ENCODE results near the gene GATM. TPM values are rescaled to one million over a fixed set of nuclear protein-coding genes. Genes with fewer than 3 reads are reported as not detected.

Gene GATM
- total RNA-seq, 1 experiment from 2014 or later, result 10.7 TPM

- H3K9me3 Mint-ChIP-seq, result no peaks in the 10 kb centered on the region
- Histone ChIP-seq H2AK5ac (ENCODE audit: insufficient read length, low read length) (no peak overlapping the region), H3K4me1 (ENCODE audit: insufficient read depth, low read length) (no peaks in the 10 kb centered on the region), H3T11ph (ENCODE audit: low read length) (no peak overlapping the region), H4K91ac (ENCODE audit: insufficient read length, low read depth, low read length) (no peak overlapping the region), H3K9ac (ENCODE audit: extremely low read depth, insufficient read length, low read length) (no peak overlapping the region), H2BK12ac (ENCODE audit: insufficient read length, low read depth, low read length) (no peak overlapping the region), H3K18ac (ENCODE audit: insufficient read length, low read depth, low read length) (no peak overlapping the region), H4K5ac (ENCODE audit: insufficient read length, low read depth, low read length) (no peak overlapping the region), H3K4ac (ENCODE audit: low read depth, low read length) (no peak overlapping the region), H3K14ac (ENCODE audit: insufficient read depth, low read length) (no peak overlapping the region), H3K23me2 (ENCODE audit: insufficient read length, low read depth, low read length, poor library complexity, severe bottlenecking) (no peaks in the 10 kb centered on the region), H3K79me2 (ENCODE audit: insufficient read depth, low read length) (no peaks in the 10 kb centered on the region; the same call in 1 of the 2 replicates), H2BK120ac (ENCODE audit: low read depth, low read length, poor library complexity, severe bottlenecking) (no peak overlapping the region), H3K4me2 (ENCODE audit: insufficient read depth, insufficient read length, low read length) (no peak overlapping the region), H2AFZ (ENCODE audit: low read length) (no peak overlapping the region), H2BK20ac (ENCODE audit: low read depth, low read length, poor library complexity, severe bottlenecking) (no peak overlapping the region), H4K8ac (replicated peaks; ENCODE audit: insufficient read length, low read depth, low read length) (no peak overlapping the region), H4K20me1 (ENCODE audit: control insufficient read depth, insufficient read depth, insufficient read length) (no peaks in the 10 kb centered on the region), H3K56ac (ENCODE audit: insufficient read length, low read depth, low read length) (no peak overlapping the region), H3K9me3 (ENCODE audit: control insufficient read depth, low read depth, low read length) (no peaks in the 10 kb centered on the region), H2BK5ac (ENCODE audit: insufficient read length, low read length) (no peak overlapping the region), H3K27ac (ENCODE audit: insufficient read length, low read depth, low read length) (no peak overlapping the region), H3K27me3 (ENCODE audit: insufficient read depth, low read length) (no peaks in the 10 kb centered on the region), H3K23ac (ENCODE audit: insufficient read length, low read depth, low read length) (no peak overlapping the region), H3K79me1 (ENCODE audit: insufficient read depth, low read depth, low read length, poor library complexity, severe bottlenecking) (no peaks in the 10 kb centered on the region), H2BK15ac (ENCODE audit: low read depth, low read length) (no peak overlapping the region)
- peaks cover 70% of the 10 kb centered on the region for H3K27me3 Mint-ChIP-seq (ENCODE audit: low read depth)
- no CpG with 5 or more reads among the region's 5 CpGs for WGBS (ENCODE audit: extremely low coverage, insufficient read length, low lambda C conversion rate)
- DNase-seq, result no peak
- H3K36me3 Mint-ChIP-seq (ENCODE audit: insufficient read depth in 1 of 3, low read depth in 3 of 3), result no peaks in the 10 kb centered on the region
- no peak for TF ChIP-seq CTCF (conservative IDR thresholded peaks at IDR 0.05)
- H3K27ac Mint-ChIP-seq, result no peak overlapping the region
- peaks cover 0 to 2% of the 10 kb centered on the region in 2 experiments; a peak in 2 of 4 replicates for H3K4me1 Mint-ChIP-seq
- H3K4me3 Mint-ChIP-seq, result no peak overlapping the region
Measured at GRCh38 chr15:45386420-45386819, 8.1 kb upstream of the GATM start.

All from H9 (cell line).